GM13977 (cell line): ENCODE results near the gene RPRD2.
A peak's percentile ranks its signal among the peaks of the same experiment; 100 is the strongest.

Source experiments
- DNase-seq: peaks from one replicate; pipeline ENCODE4 v3.0.0; 2012; ENCODE audit warnings: low spot score
- in situ Hi-C: fragments of 300-500 bp; cut with MboI; formaldehyde crosslinking; loops from one replicate; pipeline ENCODE4 v1.12.0; 2022; ENCODE audit warnings: low sequenced_read_pairs, low pct_unique_long_range_greater_than_20kb, mixed read lengths, inconsistent platforms; ENCODE audit not compliant: unreplicated experiment
- TF ChIP-seq, protein P1 (sequence below): IDR thresholded peaks from 2 replicates; pipeline ENCODE4 v1.5.1; 2012; ENCODE audit warnings: mild to moderate bottlenecking, control low read depth; ENCODE audit not compliant: insufficient read depth; ENCODE audit errors: extremely low read depth, missing control alignments

The RPRD2 gene

DNA sequence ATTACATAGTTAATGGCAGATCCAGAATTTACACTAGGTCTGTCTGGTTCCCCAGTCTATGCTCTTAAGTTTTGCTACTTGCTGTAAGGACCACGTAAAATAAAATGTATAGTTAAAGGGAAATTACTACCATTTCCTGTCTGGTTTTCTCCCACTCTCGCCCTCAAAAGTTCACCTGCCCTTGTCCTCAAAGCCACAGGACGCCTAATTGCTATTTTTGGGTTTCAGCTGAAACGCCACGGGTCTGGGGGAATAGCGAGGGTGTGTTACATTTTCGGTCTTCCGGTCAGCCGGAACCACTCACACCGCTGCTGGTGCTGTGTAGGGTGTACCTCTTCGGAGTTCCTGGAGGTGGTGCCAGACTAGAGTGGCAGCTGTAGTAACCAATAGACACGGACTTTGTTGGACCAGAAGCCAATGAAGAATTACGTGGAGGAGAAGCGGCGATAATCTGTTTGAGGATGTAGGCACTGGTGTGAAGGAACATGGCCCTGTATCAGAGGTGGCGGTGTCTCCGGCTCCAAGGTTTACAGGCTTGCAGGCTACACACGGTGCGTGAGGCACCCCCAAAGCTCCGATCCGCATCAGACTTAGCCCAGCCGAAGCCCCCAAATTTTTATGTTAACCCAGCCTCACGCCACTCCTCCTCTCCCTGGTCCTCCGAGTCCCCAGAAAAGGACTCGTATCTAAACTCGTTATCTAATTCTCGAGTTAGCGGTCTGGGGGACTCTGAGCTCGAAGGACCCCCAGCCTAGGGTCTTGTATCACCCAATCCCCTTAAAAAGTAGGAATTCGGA is 123.2 kb downstream of the RPRD2 start, which contains the start of gene TARS2:
Gene TARS2 (plus strand): TSS at position 454 of the 797 bp plus-strand sequence. CDS start 32 bp downstream, at position 486.
- TF ChIP-seq, protein P1, sequence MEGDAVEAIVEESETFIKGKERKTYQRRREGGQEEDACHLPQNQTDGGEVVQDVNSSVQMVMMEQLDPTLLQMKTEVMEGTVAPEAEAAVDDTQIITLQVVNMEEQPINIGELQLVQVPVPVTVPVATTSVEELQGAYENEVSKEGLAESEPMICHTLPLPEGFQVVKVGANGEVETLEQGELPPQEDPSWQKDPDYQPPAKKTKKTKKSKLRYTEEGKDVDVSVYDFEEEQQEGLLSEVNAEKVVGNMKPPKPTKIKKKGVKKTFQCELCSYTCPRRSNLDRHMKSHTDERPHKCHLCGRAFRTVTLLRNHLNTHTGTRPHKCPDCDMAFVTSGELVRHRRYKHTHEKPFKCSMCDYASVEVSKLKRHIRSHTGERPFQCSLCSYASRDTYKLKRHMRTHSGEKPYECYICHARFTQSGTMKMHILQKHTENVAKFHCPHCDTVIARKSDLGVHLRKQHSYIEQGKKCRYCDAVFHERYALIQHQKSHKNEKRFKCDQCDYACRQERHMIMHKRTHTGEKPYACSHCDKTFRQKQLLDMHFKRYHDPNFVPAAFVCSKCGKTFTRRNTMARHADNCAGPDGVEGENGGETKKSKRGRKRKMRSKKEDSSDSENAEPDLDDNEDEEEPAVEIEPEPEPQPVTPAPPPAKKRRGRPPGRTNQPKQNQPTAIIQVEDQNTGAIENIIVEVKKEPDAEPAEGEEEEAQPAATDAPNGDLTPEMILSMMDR = no peak
- peak; percentile 95 for DNase-seq
- in situ Hi-C loops = no loop called here

DNA sequence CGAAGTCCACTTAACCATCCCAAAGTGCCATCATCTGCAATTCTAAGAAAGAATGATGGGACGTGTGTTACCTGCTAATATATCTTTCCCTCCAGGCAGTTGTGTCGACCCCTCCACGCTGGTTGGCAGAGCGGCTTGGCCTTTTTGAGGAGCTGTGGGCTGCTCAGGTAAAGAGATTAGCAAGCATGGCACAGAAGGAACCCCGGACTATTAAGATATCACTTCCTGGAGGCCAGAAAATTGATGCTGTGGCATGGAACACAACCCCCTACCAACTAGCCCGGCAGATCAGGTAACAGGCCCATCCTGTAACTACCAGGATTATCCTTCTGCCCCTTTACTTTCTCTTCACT is 123.8 kb downstream of the RPRD2 start:
- no peak for DNase-seq
- TF ChIP-seq, protein P1 = no peak
- in situ Hi-C loops = no loop called here

DNA sequence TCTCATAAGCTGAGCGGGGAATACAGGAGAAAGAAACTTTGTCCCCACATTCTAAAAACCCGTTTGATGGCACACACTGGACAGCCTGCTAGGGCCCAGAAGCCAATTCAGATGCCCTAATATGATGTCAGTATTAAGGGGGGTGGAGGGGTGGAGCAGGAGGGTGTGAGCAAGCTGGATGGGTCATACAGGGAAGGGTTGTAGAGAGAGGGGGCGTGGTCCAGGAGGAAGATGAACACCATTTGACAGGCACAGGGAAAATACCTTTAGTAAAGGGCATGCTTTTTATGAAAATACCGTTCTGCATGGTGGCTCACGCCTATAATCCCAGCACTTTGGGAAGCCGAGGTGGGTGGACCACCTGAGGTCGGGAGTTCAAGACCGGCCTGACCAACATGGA is 129.2 kb downstream of the RPRD2 start:
- TF ChIP-seq, protein P1 = no peak
- DNase-seq = no peak
- in situ Hi-C loops = no loop called here

DNA sequence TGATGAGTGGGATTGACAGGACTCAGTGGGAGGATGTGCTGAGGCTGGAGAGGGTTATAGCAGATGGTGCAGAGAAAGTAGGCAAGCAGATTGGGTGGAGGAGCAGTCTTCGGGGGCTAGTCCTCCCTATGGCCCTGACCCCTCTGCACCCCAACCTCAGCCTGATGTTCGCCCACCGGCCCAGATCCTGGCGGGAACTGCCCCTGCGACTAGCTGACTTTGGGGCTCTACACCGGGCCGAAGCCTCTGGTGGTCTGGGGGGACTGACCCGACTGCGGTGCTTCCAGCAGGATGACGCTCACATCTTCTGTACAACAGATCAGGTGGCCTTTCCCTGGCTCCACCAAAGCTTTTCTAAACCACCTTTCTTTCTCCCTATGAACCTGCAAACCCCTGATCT is 134.4 kb downstream of the RPRD2 start:
- in situ Hi-C loops = no loop called here
- no peak for DNase-seq
- TF ChIP-seq, protein P1 = no peak

DNA sequence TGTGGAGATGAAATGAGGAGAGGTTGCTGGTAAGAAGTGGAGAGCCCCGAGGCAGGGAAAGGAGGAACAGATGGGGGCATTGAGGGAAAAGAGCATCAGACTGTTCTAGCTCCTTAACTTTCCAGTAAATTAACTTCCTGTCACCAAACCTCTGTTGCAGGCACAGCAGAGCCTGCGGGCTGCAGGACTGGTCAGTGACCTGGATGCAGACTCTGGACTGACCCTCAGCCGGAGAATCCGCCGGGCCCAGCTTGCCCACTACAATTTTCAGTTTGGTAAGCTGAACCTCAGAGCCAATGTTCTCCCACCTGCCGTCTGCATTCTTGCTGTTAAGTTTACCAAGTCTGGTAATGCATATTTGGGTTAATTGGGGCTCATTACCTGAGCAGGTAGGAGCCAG is 141.5 kb downstream of the RPRD2 start:
- in situ Hi-C loops = no loop called here
- TF ChIP-seq, protein P1 = no peak
- no peak for DNase-seq

DNA sequence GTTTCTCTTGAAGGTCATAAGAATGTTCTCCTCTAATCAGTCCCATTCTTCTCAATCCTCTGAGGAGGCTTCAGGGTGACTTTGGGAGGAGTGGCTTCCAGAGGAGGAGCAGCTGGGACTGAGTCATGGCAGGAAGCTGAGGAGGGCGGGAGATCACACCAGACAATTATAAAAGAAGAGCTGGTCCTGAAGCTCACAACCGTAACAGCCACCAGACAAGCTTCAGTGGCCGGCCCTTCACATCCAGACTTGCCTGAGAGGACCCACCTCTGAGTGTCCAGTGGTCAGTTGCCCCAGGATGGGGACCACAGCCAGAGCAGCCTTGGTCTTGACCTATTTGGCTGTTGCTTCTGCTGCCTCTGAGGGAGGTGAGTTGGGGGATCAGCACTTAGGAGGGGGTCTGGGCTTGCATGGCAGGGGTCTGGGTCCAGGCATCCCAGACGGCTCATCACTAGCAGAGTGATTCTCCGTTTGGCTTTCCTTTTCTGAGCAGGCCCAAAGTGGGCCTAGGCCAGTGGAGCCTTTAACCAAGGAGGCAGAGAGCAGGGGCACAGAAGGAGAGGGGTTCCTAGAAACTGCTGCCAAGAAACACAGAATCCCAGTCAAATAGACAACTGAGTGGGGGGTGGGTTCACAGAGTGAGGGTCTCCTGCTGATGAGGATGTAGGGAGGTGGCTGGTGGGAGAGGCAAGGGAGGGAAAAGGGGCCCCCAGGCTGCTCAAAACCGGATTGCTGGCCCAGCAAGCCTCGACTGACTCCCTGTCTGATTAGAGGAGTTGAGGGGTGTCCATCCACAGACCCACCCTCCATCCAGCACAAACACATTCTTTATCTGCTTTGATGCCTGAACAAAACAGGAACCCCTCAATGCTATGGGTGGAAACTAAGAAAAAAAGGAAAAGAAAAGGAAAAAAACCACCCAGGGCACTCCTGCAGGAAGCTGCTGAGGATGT is 144.2 kb downstream of the RPRD2 start, which contains the start of gene ECM1:
Gene ECM1 (plus strand): TSS at position 198 of the 953 bp plus-strand sequence. CDS start 101 bp downstream, at position 299.
- no peak for DNase-seq
- TF ChIP-seq, protein P1 = no peak
- in situ Hi-C loops = no loop called here
